ENCODE measurements around the gene SH3RF1.

The SH3RF1 gene

GRCh38 chr4:169142906-169143305 lies 127.8 kb downstream of the SH3RF1 start:
- TF ChIP-seq, protein P1, sequence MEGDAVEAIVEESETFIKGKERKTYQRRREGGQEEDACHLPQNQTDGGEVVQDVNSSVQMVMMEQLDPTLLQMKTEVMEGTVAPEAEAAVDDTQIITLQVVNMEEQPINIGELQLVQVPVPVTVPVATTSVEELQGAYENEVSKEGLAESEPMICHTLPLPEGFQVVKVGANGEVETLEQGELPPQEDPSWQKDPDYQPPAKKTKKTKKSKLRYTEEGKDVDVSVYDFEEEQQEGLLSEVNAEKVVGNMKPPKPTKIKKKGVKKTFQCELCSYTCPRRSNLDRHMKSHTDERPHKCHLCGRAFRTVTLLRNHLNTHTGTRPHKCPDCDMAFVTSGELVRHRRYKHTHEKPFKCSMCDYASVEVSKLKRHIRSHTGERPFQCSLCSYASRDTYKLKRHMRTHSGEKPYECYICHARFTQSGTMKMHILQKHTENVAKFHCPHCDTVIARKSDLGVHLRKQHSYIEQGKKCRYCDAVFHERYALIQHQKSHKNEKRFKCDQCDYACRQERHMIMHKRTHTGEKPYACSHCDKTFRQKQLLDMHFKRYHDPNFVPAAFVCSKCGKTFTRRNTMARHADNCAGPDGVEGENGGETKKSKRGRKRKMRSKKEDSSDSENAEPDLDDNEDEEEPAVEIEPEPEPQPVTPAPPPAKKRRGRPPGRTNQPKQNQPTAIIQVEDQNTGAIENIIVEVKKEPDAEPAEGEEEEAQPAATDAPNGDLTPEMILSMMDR (IDR thresholded peaks at IDR 0.05) = no peak
- Histone ChIP-seq H3K4me2 (ENCODE audit: low read length) (no peak overlapping the region), H3K27ac (no peak overlapping the region)

GRCh38 chr4:169142391-169142790 lies 128.4 kb downstream of the SH3RF1 start:
- Histone ChIP-seq H3K27ac (no peak overlapping the region), H3K4me3 (ENCODE audit: low read depth, low read length) (no peak overlapping the region), H3K27me3 (ENCODE audit: control insufficient read depth, insufficient read depth, low read length) (no peaks in the 10 kb centered on the region), H3K79me2 (no peaks in the 10 kb centered on the region), H3K4me2 (ENCODE audit: low read length) (no peak overlapping the region), H3K9me3 (ENCODE audit: control insufficient read depth, low read length) (no peaks in the 10 kb centered on the region), H3K4me1 (no peaks in the 10 kb centered on the region), H2AFZ (no peak overlapping the region), H3K36me3 (ENCODE audit: control insufficient read depth, insufficient read depth, low read length) (no peaks in the 10 kb centered on the region), H3K9ac (no peak overlapping the region)
- TF ChIP-seq, protein P1 (IDR thresholded peaks at IDR 0.05) = no peak

More at GRCh38 chr4:169142906-169143305, 127.8 kb downstream of the SH3RF1 start:
- no peaks in the 10 kb centered on the region for H3K27me3 ChIP-seq (ENCODE audit: control insufficient read depth, insufficient read depth, low read length)
- H2AFZ ChIP-seq = no peak overlapping the region
- no peak overlapping the region for H3K9ac ChIP-seq
- no peaks in the 10 kb centered on the region for H3K36me3 ChIP-seq (ENCODE audit: control insufficient read depth, insufficient read depth, low read length)
- no peak overlapping the region for H3K4me3 ChIP-seq (ENCODE audit: low read depth, low read length)
- H3K9me3 ChIP-seq (ENCODE audit: control insufficient read depth, low read length) = no peaks in the 10 kb centered on the region
- H3K4me1 ChIP-seq = no peaks in the 10 kb centered on the region
- H3K79me2 ChIP-seq = no peaks in the 10 kb centered on the region

- Histone ChIP-seq H3K27me3 (ENCODE audit: control insufficient read depth, insufficient read depth, low read length) (no peaks in the 10 kb centered on the region), H3K9ac (no peak overlapping the region), H3K79me2 (no peaks in the 10 kb centered on the region), H3K4me3 (ENCODE audit: low read depth, low read length) (no peak overlapping the region), H3K9me3 (ENCODE audit: control insufficient read depth, low read length) (no peaks in the 10 kb centered on the region), H3K4me1 (no peaks in the 10 kb centered on the region), H3K27ac (no peak overlapping the region), H2AFZ (no peak overlapping the region), H3K4me2 (ENCODE audit: low read length) (no peak overlapping the region), H3K36me3 (ENCODE audit: control insufficient read depth, insufficient read depth, low read length) (no peaks in the 10 kb centered on the region)
- TF ChIP-seq, protein P1 (IDR thresholded peaks at IDR 0.05) = no peak
Observed at GRCh38 chr4:169139021-169139420, 131.7 kb downstream of the SH3RF1 start.

DNA sequence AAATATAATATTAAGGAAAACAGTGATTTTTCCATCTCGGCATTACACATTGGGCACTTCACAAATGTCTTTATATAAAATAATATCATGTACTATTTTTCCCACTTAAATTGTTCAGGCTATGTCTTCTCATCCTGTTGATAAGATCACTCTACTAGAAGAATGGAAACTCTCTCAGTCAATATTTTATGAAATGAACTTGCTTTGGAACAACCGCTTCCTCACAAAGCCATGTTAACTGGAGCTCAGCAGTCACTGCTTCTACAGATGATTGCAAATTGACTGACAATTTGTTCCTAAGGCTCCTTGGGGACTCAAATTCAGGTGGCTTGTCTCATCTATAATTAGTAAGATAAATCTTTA lies 133.2 kb downstream of the SH3RF1 start:
- no peaks in the 10 kb centered on the region for H3K36me3 ChIP-seq (ENCODE audit: control insufficient read depth, insufficient read depth, low read length)
- no peaks in the 10 kb centered on the region for H3K27me3 ChIP-seq (ENCODE audit: control insufficient read depth, insufficient read depth, low read length)
- H2AFZ ChIP-seq = no peak overlapping the region
- H3K4me3 ChIP-seq (ENCODE audit: low read depth, low read length) = no peak overlapping the region
- no peak overlapping the region for H3K4me2 ChIP-seq (ENCODE audit: low read length)
- TF ChIP-seq, protein P1 (IDR thresholded peaks at IDR 0.05) = no peak
- H3K4me1 ChIP-seq = no peaks in the 10 kb centered on the region
- H3K9me3 ChIP-seq (ENCODE audit: control insufficient read depth, low read length) = no peaks in the 10 kb centered on the region
- no peak overlapping the region for H3K9ac ChIP-seq
- no peak overlapping the region for H3K27ac ChIP-seq
- no peaks in the 10 kb centered on the region for H3K79me2 ChIP-seq

- no peak overlapping the region for H3K4me3 ChIP-seq (ENCODE audit: low read depth, low read length)
- no peaks in the 10 kb centered on the region for H3K4me1 ChIP-seq
- no peak overlapping the region for H3K9ac ChIP-seq
- H3K27me3 ChIP-seq (ENCODE audit: control insufficient read depth, insufficient read depth, low read length) = no peaks in the 10 kb centered on the region
- H3K36me3 ChIP-seq (ENCODE audit: control insufficient read depth, insufficient read depth, low read length) = no peaks in the 10 kb centered on the region
- TF ChIP-seq, protein P1 (IDR thresholded peaks at IDR 0.05) = no peak
- no peak overlapping the region for H3K27ac ChIP-seq
- no peaks in the 10 kb centered on the region for H3K9me3 ChIP-seq (ENCODE audit: control insufficient read depth, low read length)
- H3K79me2 ChIP-seq = no peaks in the 10 kb centered on the region
- no peak overlapping the region for H3K4me2 ChIP-seq (ENCODE audit: low read length)
- no peak overlapping the region for H2AFZ ChIP-seq
Observed at GRCh38 chr4:169136796-169137557, 133.8 kb downstream of the SH3RF1 start.
